ENCODE data around the gene CD96. TPM values are rescaled to one million over a fixed set of nuclear protein-coding genes. Genes with fewer than 3 reads are reported as not detected.

CD96 gene
- total and polyA plus RNA-seq, 2 donors (not counting 3 experiments of a cell fraction or from before 2014, with no cell fraction given) = not detected

- no peak overlapping the region for H3K4me2 ChIP-seq (ENCODE audit: insufficient read depth, low read length)
- FAIRE-seq (no peak), DNase-seq (ENCODE audit: low read depth, low spot score) (no peak)
- no peaks in the 10 kb centered on the region for H3K27me3 ChIP-seq (ENCODE audit: control insufficient read depth in 2 of 2, insufficient read depth in 2 of 2, low read length in 2 of 2)
- no TSS peak for BruUV-seq (replicated peaks)
- no peaks in the 10 kb centered on the region for H4K20me1 ChIP-seq (replicated peaks; ENCODE audit: control insufficient read depth, extremely low read depth, insufficient read depth, low read length)
- no peaks in the 10 kb centered on the region for H3K4me1 ChIP-seq (ENCODE audit: control insufficient read depth, extremely low read depth, insufficient read depth, low read length)
- no peak overlapping the region for H3K27ac ChIP-seq (ENCODE audit: insufficient read depth, low read depth, low read length)
- H3K9me1 ChIP-seq (replicated peaks; ENCODE audit: control insufficient read depth, extremely low read depth, insufficient read depth, low read length) = no peaks in the 10 kb centered on the region
- no peaks in the 10 kb centered on the region for H3K36me3 ChIP-seq (ENCODE audit: control insufficient read depth in 2 of 2, extremely low read depth in 1 of 2, insufficient read depth in 2 of 2, low read length in 2 of 2)
- intact Hi-C loops (cut with micrococcal nuclease) = loop anchor here (10.0 kb wide), 1 partner anchor 1797 kb away; no protein-coding TSS in a partner anchor
- CTCF ChIA-PET = interaction anchor here (0.8 to 1.2 kb wide), 2 partner anchors 9 kb away, joined by 3 to 5 read pairs; no protein-coding TSS in a partner anchor
- H2AFZ ChIP-seq (ENCODE audit: low read depth, low read length) = no peak overlapping the region
- H3K79me2 ChIP-seq (ENCODE audit: control insufficient read depth, insufficient read depth, low read length) = no peaks in the 10 kb centered on the region
- TF ChIP-seq MAX (IDR thresholded peaks at IDR 0.05; ENCODE audit: insufficient read depth, insufficient read length) = no peak
- no peak for TF ChIP-seq CTCF (IDR thresholded peaks at IDR 0.05; ENCODE audit: extremely low read depth in 1 of 2, insufficient read depth in 1 of 2, low read depth in 1 of 2, low read length in 2 of 2)
- TF ChIP-seq GATA2 (IDR thresholded peaks at IDR 0.05; ENCODE audit: insufficient read depth, insufficient read length, low read depth, low read length) = no peak
- no peak for TF ChIP-seq MYC (IDR thresholded peaks at IDR 0.05; ENCODE audit: low read depth, low read length)
- TF ChIP-seq POLR2A (IDR thresholded peaks at IDR 0.05; ENCODE audit: low read depth, low read length) = no peak
- TF ChIP-seq JUN (IDR thresholded peaks at IDR 0.05; ENCODE audit: borderline replicate concordance, insufficient read depth, insufficient read length, low read depth) = no peak
- TF ChIP-seq POLR2AphosphoS5 (IDR thresholded peaks at IDR 0.05; ENCODE audit: insufficient read depth, low read depth, low read length) = no peak
- TF ChIP-seq FOS (IDR thresholded peaks at IDR 0.05; ENCODE audit: borderline replicate concordance, insufficient read depth, low read length) = no peak
- no peak for TF ChIP-seq EZH2 (IDR thresholded peaks at IDR 0.05; ENCODE audit: borderline replicate concordance, low read depth, low read length, severe bottlenecking)
- H3K4me3 ChIP-seq (replicated peaks in 1 of 3; ENCODE audit: insufficient read depth in 1 of 3, low read depth in 1 of 3, low read length in 3 of 3) = no peak overlapping the region
- H3K9me3 ChIP-seq (replicated peaks; ENCODE audit: control insufficient read depth, insufficient read depth, low read length) = no peaks in the 10 kb centered on the region
- POLR2A ChIA-PET = no interaction called here
- dilution Hi-C loops (cut with MboI; ENCODE audit: extremely low pct_ligation_motif_present, low sequenced_read_pairs) = no loop called here
- H3K9ac ChIP-seq (replicated peaks; ENCODE audit: extremely low read depth, insufficient read depth, low read length) = no peak overlapping the region
Measured at GRCh38 chr3:111531446-111531845, 10.6 kb upstream of the CD96 start.

Data from endothelial cell of umbilical vein (primary cell).